HPDE6-E6E7 (cell line): ENCODE results near the gene PPP2CA.
"Not testable (repeated sequence)": the region's sequence is repeated elsewhere in the genome, so short reads cannot be mapped to it uniquely, and the experiment has no call there.

Experiments
- DNase-seq: peaks from one replicate; pipeline ENCODE4 v3.0.0; 2011; ENCODE audit warnings: missing footprints; ENCODE audit errors: extremely low spot score

Gene PPP2CA

GRCh38 chr5:134189031-134189430 is 36.8 kb downstream of the PPP2CA start:
- no peak for DNase-seq

DNA sequence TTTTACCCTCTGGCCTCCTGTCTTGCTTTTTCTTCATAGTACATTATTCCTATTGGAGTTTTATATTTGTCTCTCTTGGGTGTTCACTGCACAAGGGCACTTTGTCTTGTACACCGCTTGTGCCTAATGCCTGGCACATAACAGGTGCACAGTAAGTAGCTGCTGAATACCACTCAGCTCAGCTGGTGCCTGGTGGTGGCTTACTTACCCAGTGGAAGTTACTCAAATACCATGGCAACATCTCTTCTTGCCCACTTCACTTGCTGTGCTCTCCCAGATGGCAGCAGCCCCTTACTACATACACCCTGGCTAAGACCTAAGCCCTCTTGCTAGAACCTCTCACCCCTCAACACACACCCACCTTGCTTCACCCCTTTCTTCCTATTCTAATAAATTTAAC is 37.8 kb downstream of the PPP2CA start:
- DNase-seq = no peak

- DNase-seq = peak; percentile 76
Observed at GRCh38 chr5:134184155-134185135, 41.4 kb downstream of the PPP2CA start.

- no peak for DNase-seq
Observed at GRCh38 chr5:134183481-134183880, 42.4 kb downstream of the PPP2CA start.

- no peak for DNase-seq
Observed at GRCh38 chr5:134178096-134178419, 47.8 kb downstream of the PPP2CA start.

GRCh38 chr5:134177369-134178095 is 48.3 kb downstream of the PPP2CA start:
- peak; percentile 58 for DNase-seq

DNA sequence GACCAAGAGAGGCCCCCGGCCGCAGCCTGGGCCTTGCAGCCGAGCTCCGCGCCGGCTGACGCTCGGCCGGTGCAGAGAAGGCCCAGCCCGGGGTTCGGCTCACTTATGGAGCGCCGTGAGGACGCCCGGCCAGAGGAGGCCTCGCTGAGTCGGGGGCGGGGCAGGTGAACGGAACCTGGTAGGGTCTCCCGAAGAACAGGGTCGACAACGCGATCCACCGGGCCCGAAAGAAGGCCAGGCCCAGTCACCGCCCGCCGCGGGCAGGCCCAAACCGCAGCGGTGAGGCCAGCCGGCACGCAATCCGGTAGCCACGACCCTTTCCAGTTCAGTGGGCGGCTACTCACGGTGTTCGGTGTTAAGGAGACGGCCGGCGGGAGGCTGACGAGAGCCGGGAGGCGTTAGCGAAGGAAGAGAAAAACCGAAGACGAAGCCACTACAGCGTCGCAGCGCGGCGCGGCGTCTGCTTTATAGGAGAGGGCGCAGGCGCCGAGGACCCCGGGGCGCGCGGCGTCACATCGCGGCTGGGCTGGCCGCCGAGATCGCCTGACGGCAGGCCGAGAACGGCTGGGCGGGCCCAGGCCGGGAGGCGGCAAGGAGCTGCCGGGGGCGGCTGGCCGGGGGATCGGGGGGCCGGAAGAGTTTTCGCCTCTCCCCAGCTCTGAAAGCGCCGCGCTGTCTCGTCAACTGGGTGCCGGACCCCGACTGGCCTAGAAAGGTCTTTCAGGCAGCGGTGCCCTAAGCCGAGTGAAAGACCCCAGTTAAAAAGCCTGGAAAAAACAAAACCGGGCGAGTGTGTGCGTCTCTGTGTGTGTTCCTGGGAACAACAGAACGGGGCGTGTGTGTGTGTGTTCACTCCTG is 49.1 kb downstream of the PPP2CA start, which contains the start of gene SKP1:
Gene SKP1 (minus strand): TSS at position 440 of the 858 bp plus-strand sequence. CDS start 2,928 bp downstream, outside the sequence.
- DNase-seq = peak; percentile 70

DNA sequence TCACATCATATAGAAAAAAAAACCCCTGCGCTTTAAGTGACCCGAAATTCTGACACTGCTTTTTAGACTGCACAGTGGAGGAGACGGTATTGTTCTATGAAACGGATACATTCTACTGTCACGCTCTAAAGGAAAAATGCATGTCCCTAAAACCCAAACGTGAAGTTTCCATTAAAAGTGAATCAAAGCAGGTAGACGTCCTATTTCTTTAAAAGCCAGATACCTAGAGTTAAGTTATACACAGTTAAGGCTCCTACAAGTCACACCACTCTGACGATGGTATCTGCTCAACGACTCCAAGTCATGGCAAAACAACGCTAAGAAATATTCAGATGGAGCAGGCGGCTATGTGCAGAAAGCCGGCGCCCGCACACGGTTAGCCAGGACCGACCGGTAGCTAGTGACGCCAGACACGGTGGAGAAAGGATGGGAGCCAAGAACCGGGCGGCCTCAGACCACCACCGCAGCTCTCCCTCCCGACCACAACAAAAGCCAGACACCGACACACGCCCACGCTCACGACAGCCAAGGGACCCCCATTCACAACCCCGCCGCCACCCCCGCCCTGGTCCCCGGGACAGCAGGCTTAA is 49.9 kb downstream of the PPP2CA start:
- DNase-seq = no peak

DNA sequence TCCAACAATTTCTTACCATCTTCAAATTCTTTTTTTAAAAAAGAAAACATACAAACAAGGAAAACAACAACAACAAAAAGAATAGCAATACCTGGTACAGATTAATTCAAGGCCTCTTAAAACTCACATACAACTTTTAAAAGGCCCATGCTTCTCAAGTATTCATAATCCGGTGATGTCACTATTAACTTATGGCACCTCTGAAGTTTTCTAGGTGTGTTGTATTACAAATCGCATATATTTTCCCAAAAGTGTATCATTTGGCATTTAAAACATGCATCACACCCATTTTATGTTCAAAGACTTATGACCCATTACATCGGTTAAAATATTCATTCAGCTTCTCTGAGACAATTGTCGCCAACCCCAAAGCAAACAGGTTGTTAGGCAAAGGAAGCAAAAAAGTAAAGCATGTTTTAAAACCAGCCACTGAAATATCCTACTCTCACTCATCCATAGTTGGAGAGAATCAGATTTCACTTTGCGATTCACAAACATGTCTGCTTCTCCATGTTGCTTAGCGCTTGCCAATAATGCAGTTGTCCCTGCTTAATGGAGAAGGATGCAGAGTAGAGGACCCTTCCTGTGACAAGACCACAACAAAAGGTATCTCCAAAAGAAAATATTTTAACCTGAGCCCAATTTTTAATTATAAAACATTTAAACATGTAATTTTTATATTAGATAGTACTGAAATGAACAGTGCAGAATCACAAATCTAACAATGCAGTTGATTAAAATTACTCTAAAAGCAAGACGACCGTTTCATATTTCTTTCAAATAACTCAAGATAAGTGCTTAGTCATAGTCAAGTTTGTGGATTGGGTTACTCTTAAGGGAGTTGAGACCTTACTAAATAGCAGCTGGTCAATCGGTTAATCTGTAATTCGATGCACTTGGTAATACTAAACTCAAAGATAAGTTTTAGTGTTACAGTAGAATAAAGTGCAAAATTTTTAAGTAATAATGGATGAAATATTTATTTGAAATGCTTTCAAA is 50.7 kb downstream of the PPP2CA start:
- DNase-seq = no peak

- DNase-seq = no peak
Observed at GRCh38 chr5:134171972-134172371, 53.9 kb downstream of the PPP2CA start.

DNA sequence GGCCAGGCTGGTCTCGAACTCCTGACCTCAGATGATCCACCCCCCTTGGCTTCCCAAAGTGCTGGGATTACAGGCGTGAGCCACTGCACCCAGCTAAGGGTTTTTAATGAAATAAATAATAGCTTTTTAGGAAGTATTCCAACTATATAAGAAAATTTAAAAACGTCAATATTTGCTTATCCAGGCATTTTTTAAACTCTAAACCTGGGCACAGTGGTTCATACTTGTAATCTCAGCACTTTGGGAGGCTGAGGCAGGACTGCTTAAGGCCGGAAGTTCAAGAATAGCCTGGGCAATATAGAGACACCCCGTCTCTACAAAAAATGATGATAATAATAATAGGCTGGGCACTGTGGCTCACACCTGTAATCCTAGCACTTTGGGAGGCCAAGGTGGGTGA is 63.3 kb downstream of the PPP2CA start:
- no peak for DNase-seq

GRCh38 chr5:134161513-134162395 is 64.1 kb downstream of the PPP2CA start:
- no peak for DNase-seq

- DNase-seq = no peak
Observed at GRCh38 chr5:134153657-134154056, 72.2 kb downstream of the PPP2CA start.

DNA sequence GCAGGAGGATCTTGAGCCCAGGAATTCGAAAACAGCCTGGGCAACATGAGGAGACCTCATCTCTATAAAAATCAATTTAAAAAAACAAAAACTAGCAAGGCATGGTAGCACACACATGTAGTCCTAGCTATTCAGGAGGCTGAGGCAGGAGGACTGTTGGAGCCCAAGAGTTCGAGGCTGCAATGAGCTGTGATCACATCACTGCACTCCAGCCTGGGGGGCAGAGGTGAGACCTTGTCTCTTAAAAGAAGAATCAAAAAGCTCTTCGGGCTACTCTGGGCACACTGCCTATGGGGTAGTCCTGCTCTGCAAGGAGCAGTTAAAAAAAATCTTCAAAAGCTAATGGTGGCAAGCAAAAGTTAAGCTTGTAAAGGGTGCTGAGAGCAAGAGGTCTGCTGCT is 72.6 kb downstream of the PPP2CA start:
- DNase-seq = no peak

GRCh38 chr5:134152173-134152832 is 73.6 kb downstream of the PPP2CA start:
- not testable (repeated sequence) for DNase-seq

- no peak for DNase-seq
Observed at GRCh38 chr5:134151723-134152122, 74.2 kb downstream of the PPP2CA start.

- no peak for DNase-seq
Observed at GRCh38 chr5:134149571-134150303, 76.1 kb downstream of the PPP2CA start.

DNA sequence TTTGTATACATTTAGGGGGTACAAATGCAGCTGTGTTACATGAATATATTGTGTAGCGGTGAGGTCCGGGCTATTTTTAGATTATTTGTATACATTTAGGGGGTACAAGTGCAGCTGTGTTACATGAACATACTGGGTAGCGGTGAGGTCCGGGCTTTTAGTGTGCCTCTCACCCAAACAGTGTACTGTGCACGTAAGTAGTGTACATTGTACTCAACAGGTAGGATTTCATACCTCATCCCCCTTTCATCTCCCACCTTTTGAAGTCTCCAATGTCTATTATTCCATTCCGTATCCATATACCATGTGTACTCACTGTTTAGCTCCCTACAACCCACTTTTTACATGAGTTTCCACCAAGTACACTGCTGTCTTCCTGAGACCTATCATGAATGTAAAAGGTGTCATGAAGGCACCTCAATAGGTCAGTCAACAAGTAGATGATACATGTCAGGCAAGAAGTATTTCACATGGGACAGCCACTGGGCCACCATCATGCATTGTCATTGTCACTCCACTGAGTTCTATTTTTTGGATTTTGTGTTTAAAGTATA is 76.8 kb downstream of the PPP2CA start:
- no peak for DNase-seq
